HepG2 (cell line): ENCODE measurements around the gene SIGLEC1. TPM values are rescaled to one million over a fixed set of nuclear protein-coding genes. Genes with fewer than 3 reads are reported as not detected.

ENCODE experiments used
- CC2D1A ChIP-seq: sonication (generic); formaldehyde crosslinking; IDR thresholded peaks from 2 replicates; pipeline ENCODE4 v1.8.1; 2023; ENCODE audit warnings: mild to moderate bottlenecking, missing genetic modification reagents
- JUND ChIP-seq: sonication (generic); formaldehyde crosslinking; IDR thresholded peaks from 2 replicates; pipeline ENCODE4 v1.8.0; 2022; ENCODE audit warnings: mild to moderate bottlenecking, missing genetic modification reagents
- ZBTB7A ChIP-seq: sonication (generic); formaldehyde crosslinking; IDR thresholded peaks from 2 replicates; pipeline ENCODE4 v1.8.0; 2022; ENCODE audit warnings: mild to moderate bottlenecking, missing genetic modification reagents
- ZNF460 ChIP-seq: sonication (generic); formaldehyde crosslinking; IDR thresholded peaks from 2 replicates; pipeline ENCODE4 v1.5.1; 2020; ENCODE audit warnings: missing genetic modification reagents, mild to moderate bottlenecking, borderline replicate concordance
- ZNF501 ChIP-seq: sonication (generic); formaldehyde crosslinking; IDR thresholded peaks from 2 replicates; pipeline ENCODE4 v1.5.1; 2020; ENCODE audit warnings: mild to moderate bottlenecking, moderate library complexity, missing genetic modification reagents
- ZNF660 ChIP-seq: sonication (generic); formaldehyde crosslinking; IDR thresholded peaks from 2 replicates; pipeline ENCODE4 v1.5.1; 2020; ENCODE audit warnings: mild to moderate bottlenecking, low read depth, missing genetic modification reagents, borderline replicate concordance
- ZNF775 ChIP-seq: sonication (generic); formaldehyde crosslinking; IDR thresholded peaks from 2 replicates; pipeline ENCODE4 v1.4.0; 2020; ENCODE audit warnings: missing genetic modification reagents, mild to moderate bottlenecking, moderate library complexity, borderline replicate concordance
- ZNF782 ChIP-seq: sonication (generic); formaldehyde crosslinking; IDR thresholded peaks from 2 replicates; pipeline ENCODE4 v1.4.0; 2020; ENCODE audit warnings: missing genetic modification reagents, mild to moderate bottlenecking, borderline replicate concordance
- polyA plus RNA-seq, 8 experiments: library from polyadenylated mRNA; depleted of rRNA in 3 of 8; stranded (reverse) in 7 of 8; unstranded in 1 of 8; fragments of >200 nt; fragmentation: Illumina TruSeq in 4 of 8; extraction: Trizol in 4 of 8; gene quantifications; 2 replicates each; pipeline versions ENCODE4 v1.2.1 to v1.2.3, GENCODE V29; 2011 to 2016; ENCODE audit warnings: low read depth in 4 of 8, missing spikeins in 1 of 8, mixed read lengths in 1 of 8; ENCODE audit not compliant: insufficient read depth in 1 of 8
- total RNA-seq, 5 experiments: library from RNA; depleted of rRNA; stranded (reverse); fragments of >200 nt; fragmentation: Illumina TruSeq; extraction: Trizol; gene quantifications; 2 replicates each; pipeline ENCODE4 v1.2.3, GENCODE V29; 2016; ENCODE audit warnings: low read depth in 1 of 5
- TF ChIP-seq, protein P1 (sequence below): sonication (generic); formaldehyde crosslinking; IDR thresholded peaks from 2 replicates; pipeline ENCODE4; 2020; ENCODE audit warnings: missing genetic modification reagents, mild to moderate bottlenecking, borderline replicate concordance
- TF ChIP-seq, protein P2 (sequence below): sonication (generic); formaldehyde crosslinking; IDR thresholded peaks from 2 replicates; pipeline ENCODE4 v1.4.0; 2020; ENCODE audit warnings: low read depth, missing genetic modification reagents
- TF ChIP-seq, protein P3 (sequence below): sonication (generic); formaldehyde crosslinking; IDR thresholded peaks from 2 replicates; pipeline ENCODE4 v1.4.0; 2020; ENCODE audit warnings: missing genetic modification reagents, borderline replicate concordance
- TF ChIP-seq, protein P4 (sequence below): sonication (generic); formaldehyde crosslinking; IDR thresholded peaks from 2 replicates; pipeline ENCODE4 v1.8.0; 2022; ENCODE audit warnings: missing genetic modification reagents, mild to moderate bottlenecking, inconsistent platforms, borderline replicate concordance
- TF ChIP-seq, protein P5 (sequence below): sonication (generic); formaldehyde crosslinking; IDR thresholded peaks from 2 replicates; pipeline ENCODE4 v1.5.1; 2020; ENCODE audit warnings: missing genetic modification reagents, mild to moderate bottlenecking, borderline replicate concordance

Gene SIGLEC1
- total and polyA plus RNA-seq, 2 of the 13 experiments (the other 11 are each of a cell fraction or from before 2014, with no cell fraction given): 0.01 TPM; not detected in 1

DNA sequence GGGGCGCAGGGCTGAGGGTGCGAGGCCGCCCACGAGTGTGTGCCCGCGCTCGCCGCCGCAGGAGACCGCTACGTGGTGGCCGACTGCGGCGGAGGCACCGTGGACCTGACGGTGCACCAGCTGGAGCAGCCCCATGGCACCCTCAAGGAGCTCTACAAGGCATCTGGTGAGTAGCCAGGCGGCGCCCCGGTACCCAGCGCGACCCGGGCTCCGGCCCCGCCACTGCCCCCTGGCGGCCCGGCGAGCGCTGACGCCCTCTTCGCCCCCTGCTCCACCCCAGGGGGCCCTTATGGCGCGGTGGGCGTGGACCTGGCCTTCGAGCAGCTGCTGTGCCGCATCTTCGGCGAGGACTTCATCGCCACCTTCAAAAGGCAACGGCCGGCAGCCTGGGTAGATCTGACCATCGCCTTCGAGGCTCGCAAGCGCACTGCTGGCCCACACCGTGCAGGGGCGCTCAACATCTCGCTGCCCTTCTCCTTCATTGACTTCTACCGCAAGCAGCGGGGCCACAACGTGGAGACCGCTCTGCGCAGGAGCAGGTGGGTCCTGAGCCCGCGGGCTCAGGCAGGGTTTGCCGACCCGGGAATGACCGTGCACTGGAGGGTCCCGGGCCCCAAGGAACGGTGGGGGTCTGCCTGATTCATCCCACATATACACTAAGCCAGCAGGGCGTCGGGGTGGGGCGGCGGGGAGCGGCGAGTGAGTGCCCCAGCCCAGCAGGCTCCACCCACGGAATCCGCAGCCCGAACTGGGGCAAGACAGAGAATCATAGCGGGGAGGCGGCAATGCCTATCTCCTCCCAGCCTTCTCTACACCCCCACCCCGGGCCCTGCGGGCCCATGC, 37.5 kb upstream of the SIGLEC1 start (continued):
- TF ChIP-seq, protein P1, sequence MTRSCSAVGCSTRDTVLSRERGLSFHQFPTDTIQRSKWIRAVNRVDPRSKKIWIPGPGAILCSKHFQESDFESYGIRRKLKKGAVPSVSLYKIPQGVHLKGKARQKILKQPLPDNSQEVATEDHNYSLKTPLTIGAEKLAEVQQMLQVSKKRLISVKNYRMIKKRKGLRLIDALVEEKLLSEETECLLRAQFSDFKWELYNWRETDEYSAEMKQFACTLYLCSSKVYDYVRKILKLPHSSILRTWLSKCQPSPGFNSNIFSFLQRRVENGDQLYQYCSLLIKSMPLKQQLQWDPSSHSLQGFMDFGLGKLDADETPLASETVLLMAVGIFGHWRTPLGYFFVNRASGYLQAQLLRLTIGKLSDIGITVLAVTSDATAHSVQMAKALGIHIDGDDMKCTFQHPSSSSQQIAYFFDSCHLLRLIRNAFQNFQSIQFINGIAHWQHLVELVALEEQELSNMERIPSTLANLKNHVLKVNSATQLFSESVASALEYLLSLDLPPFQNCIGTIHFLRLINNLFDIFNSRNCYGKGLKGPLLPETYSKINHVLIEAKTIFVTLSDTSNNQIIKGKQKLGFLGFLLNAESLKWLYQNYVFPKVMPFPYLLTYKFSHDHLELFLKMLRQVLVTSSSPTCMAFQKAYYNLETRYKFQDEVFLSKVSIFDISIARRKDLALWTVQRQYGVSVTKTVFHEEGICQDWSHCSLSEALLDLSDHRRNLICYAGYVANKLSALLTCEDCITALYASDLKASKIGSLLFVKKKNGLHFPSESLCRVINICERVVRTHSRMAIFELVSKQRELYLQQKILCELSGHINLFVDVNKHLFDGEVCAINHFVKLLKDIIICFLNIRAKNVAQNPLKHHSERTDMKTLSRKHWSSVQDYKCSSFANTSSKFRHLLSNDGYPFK: peak; percentile 69
- TF ChIP-seq CC2D1A (CRISPR knock-in tag) (0 out of 2 replicates have a peak, but pooled peaks have one; percentile 92), ZNF775 (CRISPR knock-in tag) (no peak), JUND (CRISPR knock-in tag) (no peak; the same call in 1 of the 2 replicates), ZNF501 (CRISPR knock-in tag) (peak; percentile 87), ZNF460 (no peak), ZBTB7A (peak; percentile 82; the same call in 1 of the 2 replicates), ZNF660 (CRISPR knock-in tag) (no peak), ZNF782 (CRISPR knock-in tag) (no peak; the same call in 1 of the 2 replicates)
- TF ChIP-seq, protein P2, sequence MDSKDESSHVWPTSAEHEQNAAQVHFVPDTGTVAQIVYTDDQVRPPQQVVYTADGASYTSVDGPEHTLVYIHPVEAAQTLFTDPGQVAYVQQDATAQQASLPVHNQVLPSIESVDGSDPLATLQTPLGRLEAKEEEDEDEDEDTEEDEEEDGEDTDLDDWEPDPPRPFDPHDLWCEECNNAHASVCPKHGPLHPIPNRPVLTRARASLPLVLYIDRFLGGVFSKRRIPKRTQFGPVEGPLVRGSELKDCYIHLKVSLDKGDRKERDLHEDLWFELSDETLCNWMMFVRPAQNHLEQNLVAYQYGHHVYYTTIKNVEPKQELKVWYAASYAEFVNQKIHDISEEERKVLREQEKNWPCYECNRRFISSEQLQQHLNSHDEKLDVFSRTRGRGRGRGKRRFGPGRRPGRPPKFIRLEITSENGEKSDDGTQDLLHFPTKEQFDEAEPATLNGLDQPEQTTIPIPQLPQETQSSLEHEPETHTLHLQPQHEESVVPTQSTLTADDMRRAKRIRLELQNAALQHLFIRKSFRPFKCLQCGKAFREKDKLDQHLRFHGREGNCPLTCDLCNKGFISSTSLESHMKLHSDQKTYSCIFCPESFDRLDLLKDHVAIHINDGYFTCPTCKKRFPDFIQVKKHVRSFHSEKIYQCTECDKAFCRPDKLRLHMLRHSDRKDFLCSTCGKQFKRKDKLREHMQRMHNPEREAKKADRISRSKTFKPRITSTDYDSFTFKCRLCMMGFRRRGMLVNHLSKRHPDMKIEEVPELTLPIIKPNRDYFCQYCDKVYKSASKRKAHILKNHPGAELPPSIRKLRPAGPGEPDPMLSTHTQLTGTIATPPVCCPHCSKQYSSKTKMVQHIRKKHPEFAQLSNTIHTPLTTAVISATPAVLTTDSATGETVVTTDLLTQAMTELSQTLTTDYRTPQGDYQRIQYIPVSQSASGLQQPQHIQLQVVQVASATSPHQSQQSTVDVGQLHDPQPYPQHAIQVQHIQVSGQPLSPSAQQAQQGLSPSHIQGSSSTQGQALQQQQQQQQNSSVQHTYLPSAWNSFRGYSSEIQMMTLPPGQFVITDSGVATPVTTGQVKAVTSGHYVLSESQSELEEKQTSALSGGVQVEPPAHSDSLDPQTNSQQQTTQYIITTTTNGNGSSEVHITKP (CRISPR knock-in tag): no peak
- TF ChIP-seq, protein P3, sequence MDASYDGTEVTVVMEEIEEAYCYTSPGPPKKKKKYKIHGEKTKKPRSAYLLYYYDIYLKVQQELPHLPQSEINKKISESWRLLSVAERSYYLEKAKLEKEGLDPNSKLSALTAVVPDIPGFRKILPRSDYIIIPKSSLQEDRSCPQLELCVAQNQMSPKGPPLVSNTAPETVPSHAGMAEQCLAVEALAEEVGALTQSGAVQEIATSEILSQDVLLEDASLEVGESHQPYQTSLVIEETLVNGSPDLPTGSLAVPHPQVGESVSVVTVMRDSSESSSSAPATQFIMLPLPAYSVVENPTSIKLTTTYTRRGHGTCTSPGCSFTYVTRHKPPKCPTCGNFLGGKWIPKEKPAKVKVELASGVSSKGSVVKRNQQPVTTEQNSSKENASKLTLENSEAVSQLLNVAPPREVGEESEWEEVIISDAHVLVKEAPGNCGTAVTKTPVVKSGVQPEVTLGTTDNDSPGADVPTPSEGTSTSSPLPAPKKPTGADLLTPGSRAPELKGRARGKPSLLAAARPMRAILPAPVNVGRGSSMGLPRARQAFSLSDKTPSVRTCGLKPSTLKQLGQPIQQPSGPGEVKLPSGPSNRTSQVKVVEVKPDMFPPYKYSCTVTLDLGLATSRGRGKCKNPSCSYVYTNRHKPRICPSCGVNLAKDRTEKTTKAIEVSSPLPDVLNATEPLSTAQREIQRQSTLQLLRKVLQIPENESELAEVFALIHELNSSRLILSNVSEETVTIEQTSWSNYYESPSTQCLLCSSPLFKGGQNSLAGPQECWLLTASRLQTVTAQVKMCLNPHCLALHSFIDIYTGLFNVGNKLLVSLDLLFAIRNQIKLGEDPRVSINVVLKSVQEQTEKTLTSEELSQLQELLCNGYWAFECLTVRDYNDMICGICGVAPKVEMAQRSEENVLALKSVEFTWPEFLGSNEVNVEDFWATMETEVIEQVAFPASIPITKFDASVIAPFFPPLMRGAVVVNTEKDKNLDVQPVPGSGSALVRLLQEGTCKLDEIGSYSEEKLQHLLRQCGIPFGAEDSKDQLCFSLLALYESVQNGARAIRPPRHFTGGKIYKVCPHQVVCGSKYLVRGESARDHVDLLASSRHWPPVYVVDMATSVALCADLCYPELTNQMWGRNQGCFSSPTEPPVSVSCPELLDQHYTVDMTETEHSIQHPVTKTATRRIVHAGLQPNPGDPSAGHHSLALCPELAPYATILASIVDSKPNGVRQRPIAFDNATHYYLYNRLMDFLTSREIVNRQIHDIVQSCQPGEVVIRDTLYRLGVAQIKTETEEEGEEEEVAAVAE (CRISPR knock-in tag): no peak; the same call in 1 of the 2 replicates
- TF ChIP-seq, protein P4, sequence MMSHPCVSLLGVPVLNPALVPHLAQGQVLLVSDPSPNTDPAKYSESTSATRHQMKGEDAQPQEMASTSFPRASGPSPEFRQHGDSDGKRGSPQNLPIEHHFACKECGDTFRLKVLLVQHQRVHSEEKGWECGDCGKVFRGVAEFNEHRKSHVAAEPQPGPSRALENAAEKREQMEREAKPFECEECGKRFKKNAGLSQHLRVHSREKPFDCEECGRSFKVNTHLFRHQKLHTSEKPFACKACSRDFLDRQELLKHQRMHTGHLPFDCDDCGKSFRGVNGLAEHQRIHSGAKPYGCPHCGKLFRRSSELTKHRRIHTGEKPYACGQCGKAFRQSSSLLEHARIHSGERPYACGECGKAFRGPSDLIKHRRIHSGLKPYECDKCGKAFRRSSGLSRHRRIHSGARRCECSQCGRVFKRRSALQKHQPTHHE (CRISPR knock-in tag): no peak
- TF ChIP-seq, protein P5, sequence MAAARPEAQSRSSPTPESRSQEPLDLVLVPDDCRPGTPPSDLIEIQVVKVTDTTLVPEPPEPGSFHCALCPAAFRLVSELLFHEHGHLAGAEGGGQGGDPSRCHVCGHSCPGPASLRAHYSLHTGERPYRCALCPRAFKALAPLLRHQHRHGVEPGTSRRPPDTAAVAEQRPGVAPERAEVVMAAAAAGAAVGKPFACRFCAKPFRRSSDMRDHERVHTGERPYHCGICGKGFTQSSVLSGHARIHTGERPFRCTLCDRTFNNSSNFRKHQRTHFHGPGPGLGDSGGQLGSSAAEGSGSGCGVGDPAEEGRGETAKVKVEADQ: 0 out of 2 replicates have a peak, but pooled peaks have one; percentile 27
